Spleen (tissue), 13 donors: ENCODE measurements around the gene RIMKLA. TPM values are rescaled to one million over a fixed set of nuclear protein-coding genes. Genes with fewer than 3 reads are reported as not detected.

ENCODE experiments used
- DNase-seq: peaks from one replicate; pipeline ENCODE4 v3.0.0-alpha.2; 2020
- H3K27ac ChIP-seq, 8 donors: fragments of 200-600 bp; sonication (generic) in 7 of 8; 1 replicate in 4 of 8; 2 replicates in 4 of 8; pipeline versions ENCODE4 v1.5.0 to v1.8.0; 2016 to 2021; ENCODE audit warnings: inconsistent platforms in 4 of 8, mild to moderate bottlenecking in 4 of 8, moderate library complexity in 1 of 8
- H3K27me3 ChIP-seq, 7 donors: fragments of 200-600 bp; sonication (generic) in 6 of 7; replicated peaks in 1 of 7; 1 replicate in 4 of 7; 2 replicates in 3 of 7; pipeline versions ENCODE4 v1.5.0 to v1.8.0; 2016 to 2021; ENCODE audit warnings: inconsistent platforms in 3 of 7, mild to moderate bottlenecking in 1 of 7
- H3K36me3 ChIP-seq, 6 donors: fragments of 200-600 bp; sonication (generic) in 5 of 6; 1 replicate in 4 of 6; 2 replicates in 2 of 6; pipeline versions ENCODE4 v1.5.0 to v1.8.0; 2016 to 2021; ENCODE audit warnings: inconsistent platforms in 2 of 6
- H3K4me1 ChIP-seq, 6 donors: fragments of 200-600 bp; sonication (generic) in 5 of 6; 1 replicate in 3 of 6; 2 replicates in 3 of 6; pipeline versions ENCODE4 v1.5.0 to v1.8.0; 2016 to 2021; ENCODE audit warnings: inconsistent platforms in 3 of 6
- H3K4me3 ChIP-seq, 8 donors: fragments of 200-600 bp; sonication (generic) in 7 of 8; 1 replicate in 4 of 8; 2 replicates in 4 of 8; pipeline versions ENCODE4 v1.5.0 to v1.8.0; 2016 to 2021; ENCODE audit warnings: inconsistent platforms in 4 of 8, mild to moderate bottlenecking in 4 of 8, moderate library complexity in 2 of 8
- H3K9me3 ChIP-seq, 8 donors: fragments of 200-600 bp; sonication (generic) in 7 of 8; 1 replicate in 4 of 8; 2 replicates in 4 of 8; pipeline versions ENCODE4 v1.5.0 to v1.8.0; 2016 to 2021; ENCODE audit warnings: inconsistent platforms in 4 of 8
- POLR2A ChIP-seq, 3 donors: fragments of 450-650 bp; IDR thresholded peaks; one replicate each; pipeline ENCODE4 v1.5.1; 2017; ENCODE audit warnings: antibody characterized with exemption in 3 of 3, mild to moderate bottlenecking in 1 of 3
- POLR2AphosphoS5 ChIP-seq, 3 donors: sonication (generic); formaldehyde crosslinking; IDR thresholded peaks; one replicate each; pipeline ENCODE4 v1.5.1; 2017; ENCODE audit warnings: antibody characterized with exemption in 3 of 3
- WGBS, 5 donors: extraction: QIAGEN DNeasy Blood & Tissue Kit in 3 of 5; methylation state at CpG; one replicate each; pipeline versions ENCODE4 v1.1.5 to v1.1.7; 2013 to 2018; 5-methylcytosine and 5-hydroxymethylcytosine counted together
- intact Hi-C: fragments of 100-400 bp; cut with DNase I; formaldehyde crosslinking; loops from one replicate; pipeline ENCODE4 v1.15.0; 2023; ENCODE audit warnings: low total_unique reads
- long read RNA-seq, 2 donors: transcript quantifications; one replicate each; lab custom pipeline, GENCODE V29; 2026
- polyA plus RNA-seq, 3 donors: library from polyadenylated mRNA; stranded (reverse); fragments of 200-250 nt; gene quantifications; one replicate each; pipeline ENCODE4 v1.2.1, GENCODE V29; 2013
- total RNA-seq, 7 donors: library from RNA; depleted of rRNA in 3 of 7; stranded (reverse); fragments of >200 nt in 3 of 7; fragmentation: NEBNext Ultra II Directional in 4 of 7; extraction: Animal tissue kit (Norgen Biotek cat#: 25700) in 4 of 7; gene quantifications; one replicate each; pipeline versions ENCODE4 v1.1.0 to v1.2.1, GENCODE V29; 2016 to 2021
- TF ChIP-seq, protein P1 (sequence below), 11 experiments: fragments of 200-600 bp in 7 of 11; fragments of 450-650 bp in 4 of 11; sonication (generic) in 4 of 11; IDR thresholded peaks in 8 of 11; conservative IDR thresholded peaks in 3 of 11; 1 replicate in 7 of 11; 2 replicates in 4 of 11; pipeline versions ENCODE4 v1.4.0 to v1.8.0; 2016 to 2021; ENCODE audit warnings: antibody characterized with exemption in 11 of 11, inconsistent platforms in 4 of 11, mild to moderate bottlenecking in 1 of 11
- donor health status: healthy with polysubstance abuse.
- donor health status: DM: no; HTN: no; CAD: no; lungs with moderate emphysema.
- donor health status: DM: no; HTN: no; CAD: no.
- donor health status: Bipolar disorder and iron deficiency.
- donor health status: healthy.
- donor health status: DM: no; HTN: no; CAD: no.
- donor health status: DM: yes; HTN: yes; CAD: no.

Gene RIMKLA, protein sequence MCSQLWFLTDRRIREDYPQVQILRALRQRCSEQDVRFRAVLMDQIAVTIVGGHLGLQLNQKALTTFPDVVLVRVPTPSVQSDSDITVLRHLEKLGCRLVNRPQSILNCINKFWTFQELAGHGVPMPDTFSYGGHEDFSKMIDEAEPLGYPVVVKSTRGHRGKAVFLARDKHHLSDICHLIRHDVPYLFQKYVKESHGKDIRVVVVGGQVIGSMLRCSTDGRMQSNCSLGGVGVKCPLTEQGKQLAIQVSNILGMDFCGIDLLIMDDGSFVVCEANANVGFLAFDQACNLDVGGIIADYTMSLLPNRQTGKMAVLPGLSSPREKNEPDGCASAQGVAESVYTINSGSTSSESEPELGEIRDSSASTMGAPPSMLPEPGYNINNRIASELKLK
- 1 to 10 TPM in 2 of 7 donors, under 1 TPM in 5; 0.13 to 1.4 (median 0.68) TPM for total RNA-seq
- polyA plus RNA-seq, result under 1 TPM; 0.06 to 0.13 (median 0.07) TPM
- long read RNA-seq, donor 1, result 0 reads
- long read RNA-seq, donor 2, result 0 reads

- H3K27ac ChIP-seq, result no peak within 1 kb of the TSS
- WGBS, 5 donors, result 0 to 1% (median 1%) methylated on average over 3 to 101 of the region's 101 CpGs; no CpG with 5 or more reads in 1 of the 5 donors
- intact Hi-C loops, result no loop called here
Measured at GRCh38 chr1:42380586-42381279, at the start of gene RIMKLA. TSS of gene RIMKLA (plus strand) at chr1:42380792. CDS start at chr1:42380935, 143 bp downstream.

DNA sequence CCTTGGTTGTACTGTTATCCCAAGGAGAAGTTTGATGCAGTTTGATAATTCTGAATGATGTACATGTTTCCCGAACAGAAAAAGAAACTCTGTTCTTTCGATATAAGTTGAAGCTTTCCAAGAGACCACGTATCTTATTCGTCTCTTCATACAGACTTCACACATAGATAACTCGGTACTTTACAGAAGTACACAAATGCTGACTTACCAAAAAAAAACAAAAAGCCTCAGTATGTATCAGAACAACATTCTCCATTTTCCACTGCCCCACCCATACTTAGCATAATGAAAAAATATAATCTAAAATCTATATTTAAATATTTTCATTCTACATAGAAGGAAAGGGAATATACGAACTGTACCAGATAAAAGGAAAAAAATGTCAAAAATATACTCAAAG is 47.7 kb upstream of the RIMKLA start:
- H3K4me3 ChIP-seq, result peak overlapping the region in 1 of 8 donors; percentile 98
- no peaks in the 10 kb centered on the region for H3K36me3 ChIP-seq
- DNase-seq, result no peak
- WGBS, 5 donors, result 68 to 83% (median 77%) methylated on average over 6 of the region's 6 CpGs
- H3K4me1 ChIP-seq, result peaks cover 25 to 84% (median 51%) of the 10 kb centered on the region in 6 donors
- no peak overlapping the region for H3K27ac ChIP-seq
- H3K27me3 ChIP-seq, result no peaks in the 10 kb centered on the region
- no peaks in the 10 kb centered on the region for H3K9me3 ChIP-seq
- TF ChIP-seq, protein P1, sequence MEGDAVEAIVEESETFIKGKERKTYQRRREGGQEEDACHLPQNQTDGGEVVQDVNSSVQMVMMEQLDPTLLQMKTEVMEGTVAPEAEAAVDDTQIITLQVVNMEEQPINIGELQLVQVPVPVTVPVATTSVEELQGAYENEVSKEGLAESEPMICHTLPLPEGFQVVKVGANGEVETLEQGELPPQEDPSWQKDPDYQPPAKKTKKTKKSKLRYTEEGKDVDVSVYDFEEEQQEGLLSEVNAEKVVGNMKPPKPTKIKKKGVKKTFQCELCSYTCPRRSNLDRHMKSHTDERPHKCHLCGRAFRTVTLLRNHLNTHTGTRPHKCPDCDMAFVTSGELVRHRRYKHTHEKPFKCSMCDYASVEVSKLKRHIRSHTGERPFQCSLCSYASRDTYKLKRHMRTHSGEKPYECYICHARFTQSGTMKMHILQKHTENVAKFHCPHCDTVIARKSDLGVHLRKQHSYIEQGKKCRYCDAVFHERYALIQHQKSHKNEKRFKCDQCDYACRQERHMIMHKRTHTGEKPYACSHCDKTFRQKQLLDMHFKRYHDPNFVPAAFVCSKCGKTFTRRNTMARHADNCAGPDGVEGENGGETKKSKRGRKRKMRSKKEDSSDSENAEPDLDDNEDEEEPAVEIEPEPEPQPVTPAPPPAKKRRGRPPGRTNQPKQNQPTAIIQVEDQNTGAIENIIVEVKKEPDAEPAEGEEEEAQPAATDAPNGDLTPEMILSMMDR (IDR thresholded peaks at IDR 0.05 in 8 of 11, conservative IDR thresholded peaks at IDR 0.05 in 3 of 11), result no peak
- TF ChIP-seq POLR2A (IDR thresholded peaks at IDR 0.05) (no peak), POLR2AphosphoS5 (IDR thresholded peaks at IDR 0.05) (no peak)
- intact Hi-C loops, result loop anchor here (10.0 kb wide), 1 partner anchor 158 kb away; no protein-coding TSS in a partner anchor

More at GRCh38 chr1:42380586-42381279, at the start of gene RIMKLA:
- TF ChIP-seq, protein P1 (IDR thresholded peaks at IDR 0.05 in 8 of 11, conservative IDR thresholded peaks at IDR 0.05 in 3 of 11), result no peak
- peak in 2 of 3 donors; percentile 8 to 23 for TF ChIP-seq POLR2AphosphoS5 (IDR thresholded peaks at IDR 0.05)
- Histone ChIP-seq H3K36me3 (no peaks in the 10 kb centered on the region), H3K4me1 (peaks cover 4 to 18% (median 13%) of the 10 kb centered on the region in 6 donors), H3K27me3 (peaks cover 0 to 67% (median 20%) of the 10 kb centered on the region in 7 donors), H3K4me3 (peak within 1 kb of the TSS; percentile 48 to 86 (median 60)), H3K9me3 (no peaks in the 10 kb centered on the region)
- DNase-seq, result peak; percentile 81

- WGBS, 5 donors, result 2 to 6% (median 4%) methylated on average over 6 of the region's 6 CpGs
- DNase-seq, result no peak
- Histone ChIP-seq H3K27ac (peak overlapping the region in 7 of 8 donors; percentile 89 to 97 (median 94)), H3K4me3 (peak overlapping the region; percentile 80 to 99 (median 98)), H3K27me3 (no peaks in the 10 kb centered on the region), H3K36me3 (no peaks in the 10 kb centered on the region), H3K9me3 (no peaks in the 10 kb centered on the region), H3K4me1 (peaks cover 22 to 75% (median 47%) of the 10 kb centered on the region in 6 donors)
- intact Hi-C loops, result loop anchor here (10.0 kb wide), 1 partner anchor 159 kb away; no protein-coding TSS in a partner anchor
- TF ChIP-seq, protein P1 (IDR thresholded peaks at IDR 0.05 in 8 of 11, conservative IDR thresholded peaks at IDR 0.05 in 3 of 11), result no peak
- TF ChIP-seq POLR2A (IDR thresholded peaks at IDR 0.05), result no peak
- TF ChIP-seq POLR2AphosphoS5 (IDR thresholded peaks at IDR 0.05), result no peak
Measured at GRCh38 chr1:42333662-42334239, 46.8 kb upstream of the RIMKLA start.
